Chondrocyte (in vitro differentiated cells): ENCODE results near the gene LTB4R2. TPM values are rescaled to one million over a fixed set of nuclear protein-coding genes. Genes with fewer than 3 reads are reported as not detected.
A peak's percentile ranks its signal among the peaks of the same experiment; 100 is the strongest.

Experiments
- DNase-seq: peaks from one replicate; pipeline ENCODE4 v3.0.0; 2021; ENCODE audit warnings: mixed read lengths, low spot score
- H3K27ac Mint-ChIP-seq: one replicate; pipeline ENCODE4 v1.8.0; 2021; ENCODE audit warnings: mild to moderate bottlenecking, moderate library complexity, mixed read lengths; ENCODE audit not compliant: unreplicated experiment
- H3K27me3 Mint-ChIP-seq: 2 replicates; pipeline ENCODE4 v1.8.0; 2021; ENCODE audit warnings: low read depth, mixed read lengths
- H3K36me3 Mint-ChIP-seq: 2 replicates; pipeline ENCODE4 v1.8.0; 2021; ENCODE audit warnings: low read depth, mixed read lengths
- H3K4me1 Mint-ChIP-seq: 2 replicates; pipeline ENCODE4 v1.8.0; 2021; ENCODE audit warnings: low read depth, mild to moderate bottlenecking, mixed read lengths
- H3K4me3 Mint-ChIP-seq: one replicate; pipeline ENCODE4 v1.8.0; 2021; ENCODE audit warnings: mild to moderate bottlenecking, moderate library complexity, mixed read lengths; ENCODE audit not compliant: unreplicated experiment
- H3K9me3 Mint-ChIP-seq: 2 replicates; pipeline ENCODE4 v1.8.0; 2021; ENCODE audit warnings: low read depth, mixed read lengths
- CTCF ChIP-seq: fragments of 200-600 bp; sonication (generic); IDR thresholded peaks from 2 replicates; pipeline ENCODE4 v1.5.0; 2021; ENCODE audit warnings: antibody characterized with exemption, mild to moderate bottlenecking, moderate library complexity
- long read RNA-seq: library from polyadenylated mRNA; stranded (forward); transcript quantifications from one replicate; pipeline ENCODE4 v2.0.0, GENCODE V29; 2021
- total RNA-seq: library from RNA; stranded (reverse); gene quantifications from 3 replicates; pipeline ENCODE4 v1.2.1, GENCODE V29; 2021

LTB4R2 gene, protein sequence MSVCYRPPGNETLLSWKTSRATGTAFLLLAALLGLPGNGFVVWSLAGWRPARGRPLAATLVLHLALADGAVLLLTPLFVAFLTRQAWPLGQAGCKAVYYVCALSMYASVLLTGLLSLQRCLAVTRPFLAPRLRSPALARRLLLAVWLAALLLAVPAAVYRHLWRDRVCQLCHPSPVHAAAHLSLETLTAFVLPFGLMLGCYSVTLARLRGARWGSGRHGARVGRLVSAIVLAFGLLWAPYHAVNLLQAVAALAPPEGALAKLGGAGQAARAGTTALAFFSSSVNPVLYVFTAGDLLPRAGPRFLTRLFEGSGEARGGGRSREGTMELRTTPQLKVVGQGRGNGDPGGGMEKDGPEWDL
- total RNA-seq = 8.8 to 18.4 TPM (median 9.1 TPM) in 3 replicates
- long read RNA-seq, partial matches to known transcripts = 0 of 5 reads
- long read RNA-seq, other reads (novel, unspliced or antisense) = 4 of 5 reads

GRCh38 chr14:24309538-24310264, at the start of gene LTB4R2:
LTB4R2 (plus strand) TSS chr14:24310140; CDS start chr14:24310665, 525 bp downstream.
- TF ChIP-seq CTCF = no peak
- no peak for DNase-seq
- Mint-ChIP-seq H3K4me1 (peaks cover 6% of the 10 kb centered on the region), H3K9me3 (no peaks in the 10 kb centered on the region), H3K4me3 (no peak within 1 kb of the TSS), H3K27ac (no peak within 1 kb of the TSS), H3K36me3 (peaks cover 18% of the 10 kb centered on the region), H3K27me3 (no peaks in the 10 kb centered on the region)

GRCh38 chr14:24260780-24261157, 49.2 kb upstream of the LTB4R2 start:
- no peak for TF ChIP-seq CTCF
- no peaks in the 10 kb centered on the region for H3K27me3 Mint-ChIP-seq
- H3K27ac Mint-ChIP-seq = no peak overlapping the region
- no peaks in the 10 kb centered on the region for H3K9me3 Mint-ChIP-seq
- H3K4me3 Mint-ChIP-seq = no peak overlapping the region
- H3K36me3 Mint-ChIP-seq = no peaks in the 10 kb centered on the region
- DNase-seq = peak; percentile 59
- peaks cover 29% of the 10 kb centered on the region for H3K4me1 Mint-ChIP-seq

GRCh38 chr14:24261256-24261968, 48.5 kb upstream of the LTB4R2 start:
- Mint-ChIP-seq H3K4me1 (peaks cover 28% of the 10 kb centered on the region), H3K9me3 (no peaks in the 10 kb centered on the region), H3K4me3 (no peak overlapping the region), H3K27me3 (no peaks in the 10 kb centered on the region), H3K36me3 (peaks cover 2% of the 10 kb centered on the region), H3K27ac (no peak overlapping the region)
- no peak for TF ChIP-seq CTCF
- DNase-seq = no peak

DNA sequence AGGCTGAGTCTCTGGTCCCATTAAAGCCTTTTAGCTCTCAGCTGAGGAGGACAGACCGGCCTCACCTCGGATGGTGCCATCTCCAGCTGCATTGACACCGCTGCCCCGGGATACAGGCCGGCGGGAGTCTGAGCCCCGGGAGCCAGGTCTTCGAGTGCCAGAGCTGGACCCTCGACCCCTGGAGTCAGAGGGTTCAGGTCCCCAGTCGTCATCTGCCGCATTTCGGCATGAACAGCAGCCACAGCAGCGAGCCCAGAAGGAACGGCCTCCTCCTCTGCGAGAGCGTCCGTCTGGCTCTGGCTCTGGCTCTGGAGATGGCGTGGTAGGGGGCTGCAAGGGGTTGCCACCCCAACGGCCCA, 48.0 kb upstream of the LTB4R2 start:
- no peak overlapping the region for H3K4me3 Mint-ChIP-seq
- no peaks in the 10 kb centered on the region for H3K27me3 Mint-ChIP-seq
- TF ChIP-seq CTCF = no peak
- H3K4me1 Mint-ChIP-seq = peaks cover 23% of the 10 kb centered on the region
- no peak for DNase-seq
- H3K36me3 Mint-ChIP-seq = peaks cover 7% of the 10 kb centered on the region
- no peaks in the 10 kb centered on the region for H3K9me3 Mint-ChIP-seq
- H3K27ac Mint-ChIP-seq = no peak overlapping the region
